Astrocyte (in vitro differentiated cells and primary cell): Measurements from ENCODE around the gene HLA-F.

Experiments used
- EZH2 ChIP-seq: IDR thresholded peaks from 2 replicates; pipeline ENCODE4 v1.6.1; 2012; ENCODE audit warnings: mild to moderate bottlenecking, low read length, inconsistent platforms; ENCODE audit not compliant: insufficient read depth
- TF ChIP-seq, protein P1 (sequence below): IDR thresholded peaks from 2 replicates; pipeline ENCODE4 v1.5.1; 2011; ENCODE audit warnings: low read depth, mild to moderate bottlenecking, inconsistent platforms, low read length, moderate library complexity; ENCODE audit not compliant: insufficient read depth

DNA sequence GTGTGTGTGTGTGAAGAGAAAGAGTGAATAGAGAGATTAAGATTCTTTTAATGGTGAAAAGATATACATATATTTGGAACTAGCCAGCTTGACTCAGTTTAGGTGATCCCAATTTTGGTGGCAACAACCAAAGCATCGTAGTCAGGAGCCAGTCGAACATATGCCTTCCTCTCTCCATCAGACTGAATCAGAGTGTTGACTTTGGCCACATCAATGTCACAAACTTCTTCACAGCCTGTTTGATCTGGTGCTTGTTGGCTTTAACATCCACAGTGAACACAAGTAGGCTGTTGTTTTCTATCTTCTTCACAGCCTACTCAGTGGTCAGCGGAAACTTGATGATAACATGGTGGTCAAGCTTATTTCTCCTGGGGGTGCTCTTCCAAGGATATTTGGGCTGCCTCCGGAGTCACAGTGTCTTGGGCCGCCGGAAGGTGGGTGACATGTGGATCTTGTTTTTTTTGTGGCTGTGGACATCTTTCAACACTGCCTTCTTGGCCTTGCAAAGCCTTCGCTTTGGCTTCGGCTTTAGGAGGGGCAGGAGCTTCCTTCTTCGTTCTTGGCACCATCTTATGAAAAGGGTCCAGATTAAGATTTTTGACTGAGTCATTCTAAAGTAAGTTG, 3.4 kb downstream of the HLA-F start:
- TF ChIP-seq, protein P1, sequence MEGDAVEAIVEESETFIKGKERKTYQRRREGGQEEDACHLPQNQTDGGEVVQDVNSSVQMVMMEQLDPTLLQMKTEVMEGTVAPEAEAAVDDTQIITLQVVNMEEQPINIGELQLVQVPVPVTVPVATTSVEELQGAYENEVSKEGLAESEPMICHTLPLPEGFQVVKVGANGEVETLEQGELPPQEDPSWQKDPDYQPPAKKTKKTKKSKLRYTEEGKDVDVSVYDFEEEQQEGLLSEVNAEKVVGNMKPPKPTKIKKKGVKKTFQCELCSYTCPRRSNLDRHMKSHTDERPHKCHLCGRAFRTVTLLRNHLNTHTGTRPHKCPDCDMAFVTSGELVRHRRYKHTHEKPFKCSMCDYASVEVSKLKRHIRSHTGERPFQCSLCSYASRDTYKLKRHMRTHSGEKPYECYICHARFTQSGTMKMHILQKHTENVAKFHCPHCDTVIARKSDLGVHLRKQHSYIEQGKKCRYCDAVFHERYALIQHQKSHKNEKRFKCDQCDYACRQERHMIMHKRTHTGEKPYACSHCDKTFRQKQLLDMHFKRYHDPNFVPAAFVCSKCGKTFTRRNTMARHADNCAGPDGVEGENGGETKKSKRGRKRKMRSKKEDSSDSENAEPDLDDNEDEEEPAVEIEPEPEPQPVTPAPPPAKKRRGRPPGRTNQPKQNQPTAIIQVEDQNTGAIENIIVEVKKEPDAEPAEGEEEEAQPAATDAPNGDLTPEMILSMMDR, result no peak
- TF ChIP-seq EZH2, result no peak
